ENCODE data around the gene KLF2.

KLF2 gene

GRCh38 chr19:16365300-16365996 lies 40.8 kb downstream of the KLF2 start:
- no peak for DNase-seq

GRCh38 chr19:16366056-16366432 lies 41.4 kb downstream of the KLF2 start:
- DNase-seq = no peak

GRCh38 chr19:16366433-16367260 lies 42.0 kb downstream of the KLF2 start:
- DNase-seq = peak; percentile 37 to 83 (median 62)

GRCh38 chr19:16367261-16367683 lies 42.6 kb downstream of the KLF2 start:
- peak; percentile 40 to 87 (median 66) for DNase-seq

- DNase-seq = peak; percentile 75 to 97 (median 92)
Observed at GRCh38 chr19:16368385-16369305, 44.0 kb downstream of the KLF2 start.

- no peak for DNase-seq
Observed at GRCh38 chr19:16369306-16369663, 44.7 kb downstream of the KLF2 start.

- peak; percentile 82 to 91 (median 90) for DNase-seq
Observed at GRCh38 chr19:16369664-16370576, 45.3 kb downstream of the KLF2 start.

GRCh38 chr19:16370641-16371391 lies 46.2 kb downstream of the KLF2 start:
- peak in 4 of 6 experiments; percentile 27 to 69 (median 42) for DNase-seq

- peak; percentile 78 to 97 (median 89) for DNase-seq
Observed at GRCh38 chr19:16371540-16371986, 46.9 kb downstream of the KLF2 start.

- no peak for DNase-seq
Observed at GRCh38 chr19:16372065-16372915, 47.7 kb downstream of the KLF2 start.

- DNase-seq = no peak
Observed at GRCh38 chr19:16373079-16373478, 48.5 kb downstream of the KLF2 start.

- no peak for DNase-seq
Observed at GRCh38 chr19:16373532-16373931, 48.9 kb downstream of the KLF2 start.

GRCh38 chr19:16373989-16374388 lies 49.4 kb downstream of the KLF2 start:
- no peak for DNase-seq

- DNase-seq = peak in 3 of 6 experiments; percentile 19 to 28 (median 22)
Observed at GRCh38 chr19:16374436-16374835, 49.8 kb downstream of the KLF2 start.

GRCh38 chr19:16375157-16375935 lies 50.7 kb downstream of the KLF2 start:
- DNase-seq = peak in 2 of 6 experiments; percentile 42 to 50

GRCh38 chr19:16375936-16376185 lies 51.2 kb downstream of the KLF2 start:
- no peak for DNase-seq

GRCh38 chr19:16376241-16376640 lies 51.6 kb downstream of the KLF2 start:
- DNase-seq = no peak

- DNase-seq = peak in 5 of 6 experiments; percentile 14 to 28 (median 17)
Observed at GRCh38 chr19:16376649-16377048, 52.0 kb downstream of the KLF2 start.

GRCh38 chr19:16377521-16377920 lies 52.9 kb downstream of the KLF2 start:
- no peak for DNase-seq
